ENCODE data around the gene PPP2R5E. TPM values are rescaled to one million over a fixed set of nuclear protein-coding genes. Genes with fewer than 3 reads are reported as not detected.

PPP2R5E gene
- total RNA-seq, 1 donor from 2014 or later, result 50.8 TPM

GRCh38 chr14:63392236-63392635 is 150.9 kb downstream of the PPP2R5E start:
- Mint-ChIP-seq H3K27ac (no peak overlapping the region), H3K36me3 (peaks cover 32% of the 10 kb centered on the region), H3K9me3 (no peaks in the 10 kb centered on the region), H3K4me3 (no peak overlapping the region), H3K27me3 (no peaks in the 10 kb centered on the region), H3K4me1 (ENCODE audit: unreplicated experiment) (peaks cover 15% of the 10 kb centered on the region)
- no peak for TF ChIP-seq CTCF (conservative IDR thresholded peaks at IDR 0.05)
- DNase-seq (ENCODE audit: extremely low spot score, unreplicated experiment), result no peak

GRCh38 chr14:63388766-63389431 is 154.3 kb downstream of the PPP2R5E start:
- no peak overlapping the region for H3K27ac Mint-ChIP-seq
- H3K4me1 Mint-ChIP-seq (ENCODE audit: unreplicated experiment), result peaks cover 6% of the 10 kb centered on the region
- no peaks in the 10 kb centered on the region for H3K9me3 Mint-ChIP-seq
- H3K36me3 Mint-ChIP-seq, result peaks cover 44% of the 10 kb centered on the region
- no peaks in the 10 kb centered on the region for H3K27me3 Mint-ChIP-seq
- H3K4me3 Mint-ChIP-seq, result no peak overlapping the region
- peak; percentile 83 for TF ChIP-seq CTCF (conservative IDR thresholded peaks at IDR 0.05)
- no peak for DNase-seq (ENCODE audit: extremely low spot score, unreplicated experiment)

- Mint-ChIP-seq H3K9me3 (no peaks in the 10 kb centered on the region), H3K36me3 (peaks cover 40% of the 10 kb centered on the region), H3K27ac (no peak overlapping the region), H3K4me1 (ENCODE audit: unreplicated experiment) (peaks cover 1% of the 10 kb centered on the region), H3K4me3 (no peak overlapping the region), H3K27me3 (no peaks in the 10 kb centered on the region)
- DNase-seq (ENCODE audit: extremely low spot score, unreplicated experiment), result no peak
- TF ChIP-seq CTCF (conservative IDR thresholded peaks at IDR 0.05), result no peak
Measured at GRCh38 chr14:63387711-63388110, 155.5 kb downstream of the PPP2R5E start.

- H3K4me3 Mint-ChIP-seq, result no peak overlapping the region
- no peak overlapping the region for H3K27ac Mint-ChIP-seq
- TF ChIP-seq CTCF (conservative IDR thresholded peaks at IDR 0.05), result no peak
- no peaks in the 10 kb centered on the region for H3K27me3 Mint-ChIP-seq
- no peaks in the 10 kb centered on the region for H3K4me1 Mint-ChIP-seq (ENCODE audit: unreplicated experiment)
- H3K9me3 Mint-ChIP-seq, result no peaks in the 10 kb centered on the region
- peaks cover 46% of the 10 kb centered on the region for H3K36me3 Mint-ChIP-seq
- DNase-seq (ENCODE audit: extremely low spot score, unreplicated experiment), result no peak
Measured at GRCh38 chr14:63383776-63384367, 159.3 kb downstream of the PPP2R5E start.

- DNase-seq (ENCODE audit: extremely low spot score, unreplicated experiment), result no peak
- Mint-ChIP-seq H3K27me3 (no peaks in the 10 kb centered on the region), H3K27ac (no peak overlapping the region), H3K4me3 (no peak overlapping the region), H3K36me3 (peaks cover 19% of the 10 kb centered on the region), H3K9me3 (no peaks in the 10 kb centered on the region), H3K4me1 (ENCODE audit: unreplicated experiment) (no peaks in the 10 kb centered on the region)
- TF ChIP-seq CTCF (conservative IDR thresholded peaks at IDR 0.05), result no peak
Measured at GRCh38 chr14:63378444-63378843, 164.7 kb downstream of the PPP2R5E start.

Measured in type B pancreatic cell (in vitro differentiated cells).